K562 (cell line): Measurements from ENCODE around the gene C1RL. TPM values are rescaled to one million over a fixed set of nuclear protein-coding genes. Genes with fewer than 3 reads are reported as not detected.

ENCODE experiments used
- ATAC-seq: fragments of 200-7000 bp; cut with Tn5 transposase; 3 replicates; pipeline ENCODE4 v1.9.1; 2020; ENCODE audit warnings: moderate library complexity
- BruUV-seq: library from RNA; stranded (reverse); fragments of 400-500 nt; replicated peaks from 2 replicates; lab custom pipeline; 2021; lab: Mats Ljungman, UMichigan
- CTCF ChIA-PET: fragments of 300-600 bp; formaldehyde crosslinking; extraction: SDS; loops from one replicate; lab custom pipeline; 2021; ENCODE audit warnings: low intra/inter-chr PET ratio; lab: Yijun Ruan, JAX
- POLR2A ChIA-PET: fragments of 300-600, 350-650 bp; sonication (Branson Sonifier 250); formaldehyde crosslinking; extraction: SDS; loops from one replicate; lab custom pipeline; 2021; ENCODE audit warnings: antibody characterized with exemption, inconsistent platforms; lab: Yijun Ruan, JAX
- DNase-seq, 4 experiments: peaks; one replicate each; pipeline versions ENCODE4 v3.0.0 to v3.0.0-alpha.2; 2011 to 2018; ENCODE audit warnings: low spot score in 3 of 4, mixed read lengths in 3 of 4; ENCODE audit errors: extremely low read depth in 1 of 4
- FAIRE-seq: peaks from 2 replicates; lab custom pipeline; 2011; peaks lifted over from hg19 to GRCh38; lab: Jason Lieb, UNC
- H2AFZ ChIP-seq: 2 replicates; pipeline ENCODE4 v1.6.0; 2011; ENCODE audit warnings: low read depth, low read length, control low read depth, inconsistent platforms
- H3K27ac ChIP-seq: fragments of 200-600 bp; 3 replicates; pipeline ENCODE4 v1.8.0; 2011; ENCODE audit warnings: low read depth, mild to moderate bottlenecking, control low read depth, inconsistent platforms, low read length, moderate library complexity, mixed read lengths; ENCODE audit errors: extremely low read depth
- H3K27me3 ChIP-seq, 2 experiments: fragments of 300-600 bp in 1 of 2; 2 replicates in 1 of 2; 3 replicates in 1 of 2; pipeline versions ENCODE4 v1.6.0 to v1.8.0; 2011; ENCODE audit warnings: inconsistent platforms in 2 of 2, low read length in 2 of 2, mild to moderate bottlenecking in 1 of 2, mixed read lengths in 1 of 2, moderate library complexity in 1 of 2; ENCODE audit not compliant: control insufficient read depth in 2 of 2, insufficient read depth in 2 of 2
- H3K36me3 ChIP-seq: fragments of 300-600 bp; 3 replicates; pipeline ENCODE4 v1.8.0; 2011; ENCODE audit warnings: mild to moderate bottlenecking, low read length, inconsistent platforms; ENCODE audit not compliant: control insufficient read depth, insufficient read depth
- H3K4me1 ChIP-seq, 2 experiments: fragments of 200-600 bp in 1 of 2; replicated peaks in 1 of 2; 2 replicates in 1 of 2; 3 replicates in 1 of 2; pipeline versions ENCODE4 v1.5.1 to v1.8.0; 2011; ENCODE audit warnings: inconsistent platforms in 2 of 2, low read length in 2 of 2, mild to moderate bottlenecking in 1 of 2, mixed read lengths in 1 of 2, moderate library complexity in 1 of 2; ENCODE audit not compliant: control insufficient read depth in 2 of 2, insufficient read depth in 2 of 2
- H3K4me2 ChIP-seq: 2 replicates; pipeline ENCODE4 v1.6.1; 2011; ENCODE audit warnings: low read length, control low read depth, inconsistent platforms, mixed read lengths; ENCODE audit not compliant: insufficient read depth
- H3K4me3 ChIP-seq: fragments of 200-600 bp; sonication (generic), shearing (Covaris generic); 2 replicates; pipeline ENCODE4 v1.5.1; 2016; ENCODE audit warnings: control low read depth, inconsistent platforms
- H3K79me2 ChIP-seq: fragments of 200-600 bp; 3 replicates; pipeline ENCODE4 v1.8.0; 2011; ENCODE audit warnings: low read length, inconsistent platforms; ENCODE audit not compliant: control insufficient read depth, insufficient read depth
- H3K9ac ChIP-seq, 2 experiments: 2 replicates each; pipeline versions ENCODE4 v1.6.0 to v1.6.1; 2011; ENCODE audit warnings: low read depth in 2 of 2, low read length in 2 of 2, control low read depth in 1 of 2, inconsistent platforms in 1 of 2, mild to moderate bottlenecking in 1 of 2, mixed read lengths in 1 of 2; ENCODE audit not compliant: insufficient read depth in 1 of 2
- H3K9me1 ChIP-seq: one replicate; pipeline ENCODE4 v1.6.0; 2011; ENCODE audit warnings: inconsistent platforms, mild to moderate bottlenecking, low read length, moderate library complexity; ENCODE audit not compliant: control insufficient read depth, insufficient read depth
- H3K9me3 ChIP-seq: replicated peaks from 2 replicates; pipeline ENCODE4 v1.5.1; 2011; ENCODE audit warnings: low read depth, low read length, inconsistent platforms; ENCODE audit not compliant: control insufficient read depth, insufficient read depth
- H4K20me1 ChIP-seq: replicated peaks from 2 replicates; pipeline ENCODE4 v1.6.1; 2011; ENCODE audit warnings: low read length, inconsistent platforms, mixed read lengths; ENCODE audit not compliant: control insufficient read depth, insufficient read depth
- E2F3 ChIP-seq: fragments of 250-450 bp; sonication (Bioruptor Pico); IDR thresholded peaks from 2 replicates; pipeline ENCODE4 v1.4.0; 2020; ENCODE audit warnings: mild to moderate bottlenecking
- E2F6 ChIP-seq, 2 experiments: IDR thresholded peaks; 2 replicates each; pipeline ENCODE4 v1.6.1; 2011; ENCODE audit warnings: borderline replicate concordance in 1 of 2, control low read depth in 1 of 2, low read depth in 1 of 2, low read length in 1 of 2, mild to moderate bottlenecking in 1 of 2, mixed read lengths in 1 of 2, moderate library complexity in 1 of 2; ENCODE audit not compliant: insufficient read depth in 1 of 2, insufficient read length in 1 of 2, poor library complexity in 1 of 2, severe bottlenecking in 1 of 2; ENCODE audit errors: extremely low read depth in 1 of 2
- ESRRB ChIP-seq: fragments of 250-450 bp; sonication (Bioruptor Pico); IDR thresholded peaks from 2 replicates; pipeline ENCODE4 v1.5.0; 2020; ENCODE audit warnings: mild to moderate bottlenecking, moderate library complexity, borderline replicate concordance
- ETV1 ChIP-seq: fragments of 450-650 bp; conservative IDR thresholded peaks from 2 replicates; pipeline ENCODE4 v1.6.1; 2016; ENCODE audit warnings: missing genetic modification characterization, control low read depth, low read depth, missing compliant biosample characterization
- GATAD2B ChIP-seq: fragments of 450-650 bp; IDR thresholded peaks from 2 replicates; pipeline ENCODE4 v1.6.1; 2017; ENCODE audit warnings: mild to moderate bottlenecking, borderline replicate concordance
- HSF4 ChIP-seq: fragments of 250-450 bp; sonication (Bioruptor Pico); IDR thresholded peaks from 2 replicates; pipeline ENCODE4 v2.1.2; 2022; ENCODE audit warnings: mild to moderate bottlenecking, moderate library complexity, borderline replicate concordance
- KLF10 ChIP-seq: fragments of 250-450 bp; sonication (Bioruptor Pico); IDR thresholded peaks from 2 replicates; pipeline ENCODE4 v1.6.1; 2021; ENCODE audit warnings: matching md5 sums
- RBBP5 ChIP-seq: fragments of 200-600 bp; sonication (generic); IDR thresholded peaks from 2 replicates; pipeline ENCODE4 v1.6.1; 2012; ENCODE audit warnings: borderline replicate concordance, mild to moderate bottlenecking, low read length, control low read depth, inconsistent platforms; ENCODE audit not compliant: insufficient read depth, poor library complexity, severe bottlenecking
- SMAD3 ChIP-seq: fragments of 450-650 bp; formaldehyde crosslinking; conservative IDR thresholded peaks from 2 replicates; pipeline ENCODE4 v1.4.0; 2020; ENCODE audit warnings: mild to moderate bottlenecking
- SMARCB1 ChIP-seq: IDR thresholded peaks from 2 replicates; pipeline ENCODE4 v1.6.1; 2011; ENCODE audit warnings: improper control_type of control experiment, low read depth; ENCODE audit not compliant: insufficient read length
- ZBTB5 ChIP-seq: fragments of 450-650 bp; IDR thresholded peaks from 2 replicates; pipeline ENCODE4 v1.6.1; 2017; ENCODE audit warnings: antibody characterized with exemption
- ZNF217 ChIP-seq: sonication (generic); formaldehyde crosslinking; IDR thresholded peaks from 2 replicates; pipeline ENCODE4 v1.8.0; 2022; ENCODE audit warnings: mild to moderate bottlenecking, missing genetic modification reagents
- ZNF324 ChIP-seq: fragments of 250-450 bp; sonication (Bioruptor Pico); IDR thresholded peaks from 2 replicates; pipeline ENCODE4 v1.4.0; 2020; ENCODE audit warnings: mild to moderate bottlenecking
- WGBS: fragments of 100-300 bp; shearing (Covaris generic); methylation state at CpG from one replicate; pipeline ENCODE4 v1.1.6; 2016; ENCODE audit warnings: low coverage, mixed read lengths; ENCODE audit not compliant: insufficient coverage; ENCODE audit errors: missing lambda C conversion rate; 5-methylcytosine and 5-hydroxymethylcytosine counted together
- in situ Hi-C: fragments of 300-500 bp; cut with MboI; formaldehyde crosslinking; loops from 4 replicates; pipeline ENCODE4 v1.15.0; 2018; ENCODE audit warnings: inconsistent platforms, mixed read lengths
- intact Hi-C: fragments of 100-400 bp; cut with micrococcal nuclease; formaldehyde crosslinking; loops from 2 replicates; pipeline ENCODE4 v1.14.2; 2022
- polyA plus RNA-seq, 8 experiments: library from polyadenylated mRNA; depleted of rRNA in 4 of 8; stranded (reverse) in 5 of 8; unstranded in 3 of 8; fragments of >200 nt; fragmentation: Nextera tagmentation in 2 of 8; fragmentation: Illumina TruSeq in 1 of 8; extraction: Ambion mirVana in 2 of 8; extraction: Trizol in 1 of 8; gene quantifications; 2 replicates each; pipeline versions ENCODE4 v1.2.1 to v1.2.3, GENCODE V29; 2011 to 2014; ENCODE audit warnings: inconsistent platforms in 1 of 8, missing spikeins in 1 of 8
- total RNA-seq, 7 experiments: library from RNA; depleted of rRNA in 6 of 7; stranded (reverse); fragments of >200 nt in 6 of 7; fragmentation: Illumina TruSeq in 2 of 7; extraction: Trizol in 2 of 7; gene quantifications; 2 replicates each; pipeline versions ENCODE4 v1.2.1 to v1.2.3, GENCODE V29; 2011 to 2021; ENCODE audit warnings: low replicate concordance in 1 of 7
- TF ChIP-seq, protein P1 (sequence below): fragments of 250-450 bp; sonication (Bioruptor Pico); IDR thresholded peaks from 2 replicates; pipeline ENCODE4 v1.4.0; 2020; ENCODE audit warnings: borderline replicate concordance

The C1RL gene
- total and polyA plus RNA-seq, 9 of the 15 experiments (the other 6 are each of a cell fraction or from before 2014, with no cell fraction given), result 1.4 to 10.7 (median 8.0) TPM

GRCh38 chr12:7137908-7138307, 28.9 kb upstream of the C1RL start (continued):
- no peak for TF ChIP-seq KLF10 (CRISPR knock-in tag)
- no peak for TF ChIP-seq ESRRB (CRISPR knock-in tag)
- no peak for TF ChIP-seq GATAD2B
- no peak for TF ChIP-seq E2F6 (IDR thresholded peaks at IDR 0.05; ENCODE audit: borderline replicate concordance in 1 of 2, extremely low read depth in 1 of 2, insufficient read depth in 1 of 2, insufficient read length in 1 of 2, low read depth in 1 of 2, low read length in 1 of 2, poor library complexity in 1 of 2, severe bottlenecking in 1 of 2)
- TF ChIP-seq HSF4 (CRISPR knock-in tag), result no peak
- TF ChIP-seq, all 486 proteins: peak for 0

- Histone ChIP-seq H3K79me2 (no peaks in the 10 kb centered on the region), H3K9me1 (no peaks in the 10 kb centered on the region), H3K4me3 (no peak overlapping the region), H3K9me3 (no peaks in the 10 kb centered on the region), H2AFZ (no peak overlapping the region), H3K9ac (no peak overlapping the region), H3K27me3 (no peaks in the 10 kb centered on the region), H3K4me1 (peaks cover 0 to 7% of the 10 kb centered on the region in 2 experiments; a peak in 2 of 5 replicates), H3K36me3 (peaks cover 38% of the 10 kb centered on the region; the same call in 2 of the 3 replicates), H4K20me1 (0 out of 2 replicates have a peak, but pooled peaks cover 2% of the 10 kb centered on the region), H3K4me2 (no peak overlapping the region), H3K27ac (no peak overlapping the region)
- FAIRE-seq (no peak), ATAC-seq (no peak), DNase-seq (no peak)
- WGBS, result 71% methylated on average over 2 of the region's 3 CpGs
- POLR2A ChIA-PET, result no interaction called here
- intact Hi-C loops, result no loop called here
- in situ Hi-C loops, result no loop called here
- BruUV-seq, result no TSS peak
- CTCF ChIA-PET, result no interaction called here
- no peak for TF ChIP-seq ETV1 (tag)
- TF ChIP-seq ZBTB5, result no peak
- no peak for TF ChIP-seq E2F3 (CRISPR knock-in tag)
- no peak for TF ChIP-seq RBBP5
- TF ChIP-seq, protein P1, sequence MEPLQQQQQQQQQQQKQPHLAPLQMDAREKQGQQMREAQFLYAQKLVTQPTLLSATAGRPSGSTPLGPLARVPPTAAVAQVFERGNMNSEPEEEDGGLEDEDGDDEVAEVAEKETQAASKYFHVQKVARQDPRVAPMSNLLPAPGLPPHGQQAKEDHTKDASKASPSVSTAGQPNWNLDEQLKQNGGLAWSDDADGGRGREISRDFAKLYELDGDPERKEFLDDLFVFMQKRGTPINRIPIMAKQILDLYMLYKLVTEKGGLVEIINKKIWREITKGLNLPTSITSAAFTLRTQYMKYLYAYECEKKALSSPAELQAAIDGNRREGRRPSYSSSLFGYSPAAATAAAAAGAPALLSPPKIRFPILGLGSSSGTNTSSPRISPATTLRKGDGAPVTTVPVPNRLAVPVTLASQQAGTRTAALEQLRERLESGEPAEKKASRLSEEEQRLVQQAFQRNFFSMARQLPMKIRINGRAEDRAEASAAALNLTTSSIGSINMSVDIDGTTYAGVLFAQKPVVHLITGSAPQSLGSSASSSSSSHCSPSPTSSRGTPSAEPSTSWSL, result no peak
- no peak for TF ChIP-seq SMAD3
- no peak for TF ChIP-seq ZNF324 (CRISPR knock-in tag)
- TF ChIP-seq ZNF217, result no peak
- no peak for TF ChIP-seq SMARCB1
Measured at GRCh38 chr12:7136676-7137075, 27.7 kb upstream of the C1RL start.
